ENCODE results near the gene DOCK1.
A peak's percentile ranks its signal among the peaks of the same experiment; 100 is the strongest.

DOCK1 gene

GRCh38 chr10:127354992-127355391 lies 449.8 kb downstream of the DOCK1 start:
- no peaks in the 10 kb centered on the region for H3K79me2 ChIP-seq (ENCODE audit: insufficient read depth, low read length)
- no peak overlapping the region for H2AFZ ChIP-seq (ENCODE audit: low read depth, low read length)
- H4K20me1 ChIP-seq (ENCODE audit: insufficient read depth, low read length), result peaks cover 3% of the 10 kb centered on the region; the same call in 1 of the 2 replicates
- H3K9ac ChIP-seq (ENCODE audit: low read depth, low read length), result no peak overlapping the region
- H3K4me2 ChIP-seq (ENCODE audit: insufficient read depth, low read length), result no peak overlapping the region
- DNase-seq (no peak), ATAC-seq (ENCODE audit: insufficient read depth, low read depth) (no peak)
- no peaks in the 10 kb centered on the region for H3K9me3 ChIP-seq (ENCODE audit: insufficient read depth, low read length, severe bottlenecking)
- TF ChIP-seq EZH2 (IDR thresholded peaks at IDR 0.05; ENCODE audit: borderline replicate concordance, low read depth, low read length, severe bottlenecking), result no peak
- peak; percentile 44 for TF ChIP-seq CTCF (IDR thresholded peaks at IDR 0.05; ENCODE audit: borderline replicate concordance, extremely low read depth, low read length, poor library complexity, severe bottlenecking)
- H3K27me3 ChIP-seq (ENCODE audit: insufficient read depth, low read length, poor library complexity), result peaks cover 4% of the 10 kb centered on the region
- no peak overlapping the region for H3K27ac ChIP-seq (ENCODE audit: low read length)
- H3K4me1 ChIP-seq (ENCODE audit: insufficient read depth, low read length), result no peaks in the 10 kb centered on the region
- no peaks in the 10 kb centered on the region for H3K36me3 ChIP-seq (ENCODE audit: insufficient read depth, low read length)
- H3K4me3 ChIP-seq (ENCODE audit: low read depth in 1 of 2, low read length in 2 of 2), result no peak overlapping the region

DNA sequence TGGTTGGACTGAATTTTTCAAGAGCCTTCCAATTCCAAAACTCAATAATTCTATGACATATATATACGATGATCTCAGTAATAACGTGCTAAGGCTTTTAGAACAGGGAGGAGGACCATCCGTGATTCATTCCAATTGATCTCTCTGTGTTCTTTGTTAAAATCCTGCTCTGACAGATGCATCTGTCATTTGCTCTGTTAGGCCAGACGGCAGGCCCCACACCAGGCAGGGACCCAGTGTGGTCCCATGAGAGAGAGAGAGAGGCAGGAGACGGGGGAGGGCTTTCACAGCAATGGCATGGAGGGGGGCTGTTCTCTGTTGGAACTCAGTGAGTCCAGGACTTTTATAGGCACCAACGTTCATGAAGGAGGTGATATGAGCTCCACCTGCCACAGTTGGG lies 451.1 kb downstream of the DOCK1 start:
- H3K4me3 ChIP-seq (ENCODE audit: low read depth in 1 of 2, low read length in 2 of 2), result no peak overlapping the region
- no peak overlapping the region for H3K27ac ChIP-seq (ENCODE audit: low read length)
- no peak overlapping the region for H3K4me2 ChIP-seq (ENCODE audit: insufficient read depth, low read length)
- H3K9ac ChIP-seq (ENCODE audit: low read depth, low read length), result no peak overlapping the region
- TF ChIP-seq CTCF (IDR thresholded peaks at IDR 0.05; ENCODE audit: borderline replicate concordance, extremely low read depth, low read length, poor library complexity, severe bottlenecking) (no peak), EZH2 (IDR thresholded peaks at IDR 0.05; ENCODE audit: borderline replicate concordance, low read depth, low read length, severe bottlenecking) (no peak)
- H4K20me1 ChIP-seq (ENCODE audit: insufficient read depth, low read length), result peaks cover 2% of the 10 kb centered on the region; the same call in 1 of the 2 replicates
- H3K79me2 ChIP-seq (ENCODE audit: insufficient read depth, low read length), result no peaks in the 10 kb centered on the region
- DNase-seq (no peak), ATAC-seq (ENCODE audit: insufficient read depth, low read depth) (no peak)
- no peak overlapping the region for H2AFZ ChIP-seq (ENCODE audit: low read depth, low read length)
- no peaks in the 10 kb centered on the region for H3K36me3 ChIP-seq (ENCODE audit: insufficient read depth, low read length)
- H3K27me3 ChIP-seq (ENCODE audit: insufficient read depth, low read length, poor library complexity), result peaks cover 4% of the 10 kb centered on the region
- H3K4me1 ChIP-seq (ENCODE audit: insufficient read depth, low read length), result no peaks in the 10 kb centered on the region
- no peaks in the 10 kb centered on the region for H3K9me3 ChIP-seq (ENCODE audit: insufficient read depth, low read length, severe bottlenecking)

DNA sequence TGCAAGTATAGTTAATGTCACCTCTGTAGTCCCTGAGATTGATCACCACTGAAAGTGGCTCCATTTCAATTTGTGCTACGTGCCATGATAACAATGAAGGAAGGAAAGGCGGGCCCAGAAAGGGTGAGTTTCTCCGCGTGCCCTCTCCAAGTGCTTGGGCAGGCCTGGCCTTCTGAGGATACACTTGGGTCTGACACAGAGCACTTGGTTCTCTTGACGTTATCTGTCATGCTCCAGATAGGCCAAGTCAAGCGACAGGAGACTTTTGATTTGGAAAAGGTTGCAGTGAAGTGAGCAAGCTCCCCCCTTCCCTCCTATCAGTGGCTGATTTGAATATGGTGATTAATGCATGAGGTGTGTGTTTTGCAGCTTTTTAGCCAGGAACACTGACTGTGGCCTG lies 452.0 kb downstream of the DOCK1 start:
- Histone ChIP-seq H3K79me2 (ENCODE audit: insufficient read depth, low read length) (no peaks in the 10 kb centered on the region), H2AFZ (ENCODE audit: low read depth, low read length) (no peak overlapping the region), H3K4me2 (ENCODE audit: insufficient read depth, low read length) (no peak overlapping the region), H3K4me3 (ENCODE audit: low read depth in 1 of 2, low read length in 2 of 2) (no peak overlapping the region), H3K36me3 (ENCODE audit: insufficient read depth, low read length) (no peaks in the 10 kb centered on the region), H3K9me3 (ENCODE audit: insufficient read depth, low read length, severe bottlenecking) (no peaks in the 10 kb centered on the region), H3K27ac (ENCODE audit: low read length) (no peak overlapping the region), H3K4me1 (ENCODE audit: insufficient read depth, low read length) (no peaks in the 10 kb centered on the region), H3K27me3 (ENCODE audit: insufficient read depth, low read length, poor library complexity) (peaks cover 4% of the 10 kb centered on the region), H3K9ac (ENCODE audit: low read depth, low read length) (no peak overlapping the region), H4K20me1 (ENCODE audit: insufficient read depth, low read length) (no peaks in the 10 kb centered on the region)
- TF ChIP-seq EZH2 (IDR thresholded peaks at IDR 0.05; ENCODE audit: borderline replicate concordance, low read depth, low read length, severe bottlenecking) (no peak), CTCF (IDR thresholded peaks at IDR 0.05; ENCODE audit: borderline replicate concordance, extremely low read depth, low read length, poor library complexity, severe bottlenecking) (no peak)
- ATAC-seq (ENCODE audit: insufficient read depth, low read depth) (no peak), DNase-seq (no peak)

DNA sequence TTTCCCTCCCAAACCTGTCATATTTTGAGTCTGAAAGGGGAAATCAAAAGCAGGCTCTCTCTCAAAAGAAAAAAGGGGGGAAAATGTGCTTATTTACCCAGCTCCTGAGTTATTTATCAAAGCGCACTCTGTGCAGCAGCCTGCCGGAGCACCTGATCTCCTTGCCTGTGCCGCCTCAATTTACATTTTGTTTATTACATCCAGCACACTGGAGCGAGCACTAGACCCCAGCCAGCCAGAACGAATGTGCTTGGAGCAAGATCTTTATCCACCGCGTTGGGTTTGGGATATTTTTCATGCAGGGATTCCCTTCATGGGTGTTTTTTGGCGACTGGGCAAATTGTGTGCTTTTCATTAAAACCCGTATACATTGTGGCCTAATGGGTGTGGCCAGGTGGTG lies 453.1 kb downstream of the DOCK1 start:
- H3K36me3 ChIP-seq (ENCODE audit: insufficient read depth, low read length), result no peaks in the 10 kb centered on the region
- no peaks in the 10 kb centered on the region for H3K4me1 ChIP-seq (ENCODE audit: insufficient read depth, low read length)
- H3K9me3 ChIP-seq (ENCODE audit: insufficient read depth, low read length, severe bottlenecking), result no peaks in the 10 kb centered on the region
- no peaks in the 10 kb centered on the region for H4K20me1 ChIP-seq (ENCODE audit: insufficient read depth, low read length)
- no peak overlapping the region for H3K9ac ChIP-seq (ENCODE audit: low read depth, low read length)
- peaks cover 4% of the 10 kb centered on the region for H3K27me3 ChIP-seq (ENCODE audit: insufficient read depth, low read length, poor library complexity)
- DNase-seq (no peak), ATAC-seq (ENCODE audit: insufficient read depth, low read depth) (no peak)
- H3K79me2 ChIP-seq (ENCODE audit: insufficient read depth, low read length), result no peaks in the 10 kb centered on the region
- H3K4me2 ChIP-seq (ENCODE audit: insufficient read depth, low read length), result no peak overlapping the region
- no peak overlapping the region for H2AFZ ChIP-seq (ENCODE audit: low read depth, low read length)
- H3K4me3 ChIP-seq (ENCODE audit: low read depth in 1 of 2, low read length in 2 of 2), result no peak overlapping the region
- TF ChIP-seq EZH2 (IDR thresholded peaks at IDR 0.05; ENCODE audit: borderline replicate concordance, low read depth, low read length, severe bottlenecking) (no peak), CTCF (IDR thresholded peaks at IDR 0.05; ENCODE audit: borderline replicate concordance, extremely low read depth, low read length, poor library complexity, severe bottlenecking) (no peak)
- H3K27ac ChIP-seq (ENCODE audit: low read length), result no peak overlapping the region

Measured in DND-41 (cell line).